HG03064 (cell line): ENCODE results near the gene KIF13A.
"Not testable (repeated sequence)": the region's sequence is repeated elsewhere in the genome, so short reads cannot be mapped to it uniquely, and the experiment has no call there.

Experiments
- ATAC-seq: cut with Tn5 transposase; IDR thresholded peaks from one replicate; pipeline ENCODE4 v1.9.1; 2021; ENCODE audit warnings: low read depth; ENCODE audit not compliant: unreplicated experiment

KIF13A gene

GRCh38 chr6:17878734-17879133, 108.7 kb downstream of the KIF13A start:
- ATAC-seq, result no peak

- no peak for ATAC-seq
Observed at GRCh38 chr6:17877895-17878440, 109.5 kb downstream of the KIF13A start.

DNA sequence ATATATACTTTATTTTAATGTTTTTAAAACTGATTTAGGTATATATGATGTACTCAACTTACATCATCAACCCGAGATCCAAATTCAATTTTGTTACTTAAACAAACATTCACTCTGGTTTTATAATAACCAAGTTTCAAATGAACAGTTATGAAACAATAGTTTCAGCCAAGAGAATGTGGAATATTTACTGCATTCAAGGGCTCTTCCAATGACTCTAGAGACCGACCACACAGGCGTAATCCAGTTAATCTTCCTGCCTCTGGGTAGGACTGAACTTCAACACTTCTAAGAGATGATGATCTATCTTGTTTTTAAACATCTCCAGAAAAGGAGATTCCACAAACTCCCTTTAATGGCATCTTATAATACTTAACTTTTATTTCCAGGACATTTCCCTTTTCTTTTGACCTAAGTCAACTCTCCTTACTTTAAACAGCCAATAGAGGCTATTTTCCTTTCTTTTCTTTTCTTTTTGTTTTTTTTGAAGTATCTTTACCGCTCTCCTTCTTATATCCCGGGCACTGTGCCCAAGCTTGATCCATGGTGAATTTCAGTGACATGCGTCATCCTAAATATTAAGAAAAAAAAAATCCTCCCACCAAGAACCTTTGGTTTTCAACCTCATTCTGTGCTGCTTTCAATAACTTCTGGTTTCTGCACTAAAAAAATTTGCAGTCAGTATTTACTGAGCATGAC, 110.1 kb downstream of the KIF13A start:
- no peak for ATAC-seq

GRCh38 chr6:17874753-17875152, 112.7 kb downstream of the KIF13A start:
- no peak for ATAC-seq

DNA sequence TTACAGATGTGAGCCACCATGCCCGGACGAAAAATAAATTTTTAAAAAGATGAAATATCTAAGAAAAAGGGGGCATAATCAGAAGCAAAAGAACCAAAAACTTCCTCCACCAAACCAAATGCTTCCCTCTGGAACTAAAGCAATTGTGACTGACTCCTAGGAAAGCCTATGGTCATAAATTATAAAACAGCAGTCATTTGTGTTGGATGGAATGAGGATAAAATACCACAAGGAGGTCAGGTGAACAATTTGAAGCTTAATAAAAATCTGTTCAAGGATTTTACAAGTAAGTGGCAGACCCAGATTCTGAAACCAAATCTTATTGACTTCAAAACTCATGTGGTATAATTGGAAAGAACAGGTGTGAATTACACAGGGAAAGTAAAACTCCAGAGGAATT, 114.5 kb downstream of the KIF13A start:
- no peak for ATAC-seq

DNA sequence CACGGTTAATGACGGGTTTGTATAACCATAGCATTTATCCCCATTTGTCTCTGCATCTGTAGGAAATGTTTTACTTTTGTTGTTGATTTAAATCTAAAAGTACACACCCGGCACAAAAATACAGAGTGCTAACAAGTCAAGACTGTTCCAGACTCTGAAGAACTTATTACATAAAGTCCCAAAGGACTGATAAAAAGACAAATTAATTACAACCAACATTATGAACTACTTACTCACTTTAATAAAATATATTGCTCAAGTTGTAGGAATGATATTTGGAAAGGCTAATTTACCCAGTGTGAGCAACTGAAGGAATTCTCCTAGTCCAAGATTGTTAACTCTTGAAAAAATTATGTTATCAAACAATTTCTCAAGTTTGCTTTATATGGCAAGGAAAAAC, 115.6 kb downstream of the KIF13A start:
- no peak for ATAC-seq

DNA sequence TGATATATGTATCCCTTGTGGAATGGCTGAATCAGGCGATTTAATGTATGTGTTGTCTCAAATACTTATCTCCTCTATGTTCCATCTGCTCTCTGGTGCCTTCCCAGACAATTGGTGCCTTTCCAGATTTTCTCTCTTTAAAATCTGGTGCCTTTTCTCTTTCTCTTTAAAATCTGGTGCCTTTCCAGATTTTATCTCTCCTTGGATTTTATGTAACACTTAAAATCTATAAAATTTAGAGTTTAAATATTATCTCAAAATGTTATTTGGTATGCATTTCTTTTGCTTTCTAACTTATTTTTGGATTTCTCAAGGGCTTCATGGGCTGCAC, 116.3 kb downstream of the KIF13A start:
- no peak for ATAC-seq

GRCh38 chr6:17870300-17871188, 116.9 kb downstream of the KIF13A start:
- no peak for ATAC-seq

GRCh38 chr6:17869753-17870050, 117.7 kb downstream of the KIF13A start:
- no peak for ATAC-seq

- ATAC-seq, result no peak
Observed at GRCh38 chr6:17869010-17869752, 118.3 kb downstream of the KIF13A start.

GRCh38 chr6:17867880-17868279, 119.6 kb downstream of the KIF13A start:
- ATAC-seq, result no peak

- no peak for ATAC-seq
Observed at GRCh38 chr6:17866876-17867444, 120.5 kb downstream of the KIF13A start.

GRCh38 chr6:17865798-17866725, 121.4 kb downstream of the KIF13A start:
- ATAC-seq, result no peak

- ATAC-seq, result no peak
Observed at GRCh38 chr6:17865243-17865642, 122.2 kb downstream of the KIF13A start.

GRCh38 chr6:17863901-17864754, 123.3 kb downstream of the KIF13A start:
- ATAC-seq, result no peak

- ATAC-seq, result no peak
Observed at GRCh38 chr6:17861361-17861760, 126.1 kb downstream of the KIF13A start.

DNA sequence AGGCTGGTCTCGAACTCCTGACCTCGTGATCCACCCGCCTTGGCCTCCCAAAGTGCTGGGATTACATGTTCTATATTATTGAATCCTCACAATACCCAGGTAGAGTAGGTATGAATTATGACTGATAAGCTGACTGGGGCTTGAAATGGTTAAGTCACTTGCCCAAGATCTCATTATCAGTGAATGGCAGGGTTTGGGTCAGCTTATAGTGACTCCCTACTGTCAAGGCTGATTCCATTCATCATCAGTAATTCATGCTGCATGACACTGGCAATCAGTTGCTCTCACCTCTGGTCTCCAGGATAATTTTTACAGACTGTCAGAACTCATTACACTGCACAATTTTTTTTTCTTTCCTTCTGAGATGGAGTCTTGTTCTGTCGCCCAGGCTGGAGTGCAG, 127.6 kb downstream of the KIF13A start:
- no peak for ATAC-seq

DNA sequence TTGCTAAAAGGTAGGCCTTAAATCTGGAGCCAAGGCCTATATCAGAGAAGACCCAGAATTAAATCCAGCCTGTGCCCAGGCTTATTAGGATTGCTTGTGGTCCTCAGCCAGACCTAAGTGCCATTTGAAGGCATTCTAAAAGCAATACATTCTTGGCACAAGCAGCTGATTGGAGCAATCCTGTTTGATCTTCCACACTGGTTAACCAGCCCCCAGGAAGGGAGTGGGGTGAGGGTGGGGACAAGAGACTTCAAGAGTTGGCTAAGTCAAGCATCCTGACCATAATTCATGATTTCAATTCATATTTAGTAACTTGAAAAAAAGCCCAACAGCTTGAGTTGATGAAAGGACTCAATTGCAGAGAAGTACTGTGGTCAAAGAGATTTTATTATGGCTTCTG, 128.9 kb downstream of the KIF13A start:
- ATAC-seq, result no peak

DNA sequence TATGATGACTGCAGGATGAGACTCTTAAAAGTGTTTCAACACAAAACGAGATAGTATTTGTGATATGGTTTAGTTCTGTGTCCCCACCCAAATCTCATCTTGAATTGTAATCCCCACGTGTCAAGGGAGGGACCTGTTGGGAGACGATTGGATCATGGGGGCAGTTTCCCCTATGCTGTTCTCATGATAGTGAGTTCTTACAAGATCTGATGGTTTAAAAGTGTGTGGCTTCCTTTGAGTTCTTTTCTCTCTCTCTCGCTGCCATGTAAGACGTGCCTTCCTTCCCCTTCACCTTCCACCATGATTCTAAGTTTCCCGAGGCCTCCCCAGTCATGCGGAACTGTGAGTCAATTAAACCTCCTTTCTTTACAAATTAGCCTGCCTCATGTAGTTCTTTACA, 130.2 kb downstream of the KIF13A start:
- not testable (repeated sequence) for ATAC-seq
